GM12874 (cell line): ENCODE results near the gene EPHB3.

Source experiments
- TF ChIP-seq, protein P1 (sequence below): IDR thresholded peaks from 2 replicates; pipeline ENCODE4 v1.5.1; 2011; ENCODE audit warnings: low read depth, mild to moderate bottlenecking, control low read depth, low read length, moderate library complexity; ENCODE audit not compliant: insufficient read depth

EPHB3 gene

DNA sequence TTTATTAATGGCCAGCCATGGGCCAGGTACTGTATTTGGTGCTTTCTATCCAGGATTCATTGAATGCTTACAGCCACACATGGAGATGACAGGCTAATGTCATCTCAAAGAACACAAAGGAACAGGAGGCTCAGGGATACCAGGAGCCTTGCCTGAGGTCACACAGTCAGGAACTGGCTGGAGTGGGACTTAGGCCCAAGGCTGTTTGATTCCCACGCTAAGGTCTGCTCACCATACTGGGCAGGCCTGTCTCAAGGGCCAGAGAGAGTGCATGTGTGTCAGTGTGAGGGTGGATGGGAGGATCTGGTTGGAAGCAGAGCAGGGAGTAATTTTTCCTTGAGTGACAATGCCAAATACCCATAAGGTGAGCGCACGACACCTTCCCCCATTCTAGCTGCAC is 37.6 kb downstream of the EPHB3 start:
- TF ChIP-seq, protein P1, sequence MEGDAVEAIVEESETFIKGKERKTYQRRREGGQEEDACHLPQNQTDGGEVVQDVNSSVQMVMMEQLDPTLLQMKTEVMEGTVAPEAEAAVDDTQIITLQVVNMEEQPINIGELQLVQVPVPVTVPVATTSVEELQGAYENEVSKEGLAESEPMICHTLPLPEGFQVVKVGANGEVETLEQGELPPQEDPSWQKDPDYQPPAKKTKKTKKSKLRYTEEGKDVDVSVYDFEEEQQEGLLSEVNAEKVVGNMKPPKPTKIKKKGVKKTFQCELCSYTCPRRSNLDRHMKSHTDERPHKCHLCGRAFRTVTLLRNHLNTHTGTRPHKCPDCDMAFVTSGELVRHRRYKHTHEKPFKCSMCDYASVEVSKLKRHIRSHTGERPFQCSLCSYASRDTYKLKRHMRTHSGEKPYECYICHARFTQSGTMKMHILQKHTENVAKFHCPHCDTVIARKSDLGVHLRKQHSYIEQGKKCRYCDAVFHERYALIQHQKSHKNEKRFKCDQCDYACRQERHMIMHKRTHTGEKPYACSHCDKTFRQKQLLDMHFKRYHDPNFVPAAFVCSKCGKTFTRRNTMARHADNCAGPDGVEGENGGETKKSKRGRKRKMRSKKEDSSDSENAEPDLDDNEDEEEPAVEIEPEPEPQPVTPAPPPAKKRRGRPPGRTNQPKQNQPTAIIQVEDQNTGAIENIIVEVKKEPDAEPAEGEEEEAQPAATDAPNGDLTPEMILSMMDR: no peak

DNA sequence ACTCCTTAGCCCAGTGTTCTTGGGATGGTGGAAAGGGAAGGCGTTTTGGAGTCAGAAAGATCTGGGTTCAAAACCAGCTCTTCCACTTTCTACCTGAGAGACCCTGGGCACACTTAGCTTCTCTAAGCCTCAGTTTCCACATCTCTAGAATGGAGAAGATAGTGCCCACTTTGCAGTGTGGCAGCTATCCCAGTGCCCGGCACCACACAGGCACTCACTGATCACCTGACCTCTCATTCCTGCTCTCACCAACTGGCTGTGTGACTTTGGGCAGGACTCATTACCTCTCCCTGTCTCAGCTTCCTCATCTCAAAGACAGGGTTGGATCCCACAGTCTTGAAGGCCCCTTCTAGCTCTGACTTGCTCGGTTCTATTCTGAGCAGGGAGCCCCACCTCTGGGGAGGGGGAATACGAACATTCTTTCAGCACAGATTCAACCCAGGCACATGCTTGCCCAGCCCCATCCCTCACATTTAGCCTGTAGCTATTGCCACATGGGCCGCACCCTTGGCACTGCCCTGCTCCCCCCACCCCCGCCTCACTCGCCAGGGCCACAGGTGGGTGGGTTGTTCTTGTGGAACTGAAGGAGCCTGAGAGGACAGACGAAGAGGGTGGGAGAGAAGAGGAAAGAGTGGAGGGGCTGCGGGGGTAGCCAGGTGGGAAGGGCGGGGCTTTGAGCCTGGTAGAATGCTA is 39.2 kb downstream of the EPHB3 start:
- TF ChIP-seq, protein P1: no peak

DNA sequence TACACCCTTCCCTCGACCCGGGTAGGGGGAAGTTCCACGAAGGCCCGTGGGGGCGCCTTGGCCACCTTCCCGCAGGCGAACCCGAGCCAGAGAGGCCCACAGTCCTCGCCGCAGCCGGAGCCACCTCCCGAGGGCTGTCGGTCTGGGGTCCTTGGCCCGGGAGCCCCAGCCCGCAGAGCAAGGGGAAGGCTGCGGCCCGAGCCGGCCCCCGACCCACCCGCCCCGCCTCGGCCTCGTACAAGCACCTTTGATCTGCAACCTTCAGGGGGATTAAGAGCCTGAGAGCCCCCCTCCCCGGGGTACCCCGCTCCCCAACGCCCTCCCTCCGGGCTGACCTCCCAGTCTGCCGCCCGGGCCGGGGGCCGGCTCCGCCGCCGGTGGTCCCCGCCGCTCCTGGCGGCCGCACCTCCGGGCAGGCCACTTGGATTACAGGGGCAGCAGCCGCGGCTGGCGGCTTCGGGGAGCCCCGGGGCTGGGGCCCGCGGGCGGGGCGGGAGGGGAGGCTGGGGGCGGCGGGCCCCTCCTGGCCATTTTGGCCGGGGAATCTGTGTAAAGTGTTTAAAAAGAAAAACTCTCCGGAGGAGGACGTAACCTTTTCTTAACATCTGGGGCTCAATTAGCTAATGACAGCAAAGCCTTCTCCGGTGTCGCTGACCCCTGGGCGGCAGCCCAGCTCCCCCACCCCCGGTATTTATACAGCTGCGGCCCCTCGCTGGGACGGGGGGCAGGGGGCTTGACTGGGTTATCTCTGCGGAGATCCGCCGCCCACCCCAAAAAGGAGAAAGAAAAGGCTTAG is 40.2 kb downstream of the EPHB3 start:
- TF ChIP-seq, protein P1: no peak

DNA sequence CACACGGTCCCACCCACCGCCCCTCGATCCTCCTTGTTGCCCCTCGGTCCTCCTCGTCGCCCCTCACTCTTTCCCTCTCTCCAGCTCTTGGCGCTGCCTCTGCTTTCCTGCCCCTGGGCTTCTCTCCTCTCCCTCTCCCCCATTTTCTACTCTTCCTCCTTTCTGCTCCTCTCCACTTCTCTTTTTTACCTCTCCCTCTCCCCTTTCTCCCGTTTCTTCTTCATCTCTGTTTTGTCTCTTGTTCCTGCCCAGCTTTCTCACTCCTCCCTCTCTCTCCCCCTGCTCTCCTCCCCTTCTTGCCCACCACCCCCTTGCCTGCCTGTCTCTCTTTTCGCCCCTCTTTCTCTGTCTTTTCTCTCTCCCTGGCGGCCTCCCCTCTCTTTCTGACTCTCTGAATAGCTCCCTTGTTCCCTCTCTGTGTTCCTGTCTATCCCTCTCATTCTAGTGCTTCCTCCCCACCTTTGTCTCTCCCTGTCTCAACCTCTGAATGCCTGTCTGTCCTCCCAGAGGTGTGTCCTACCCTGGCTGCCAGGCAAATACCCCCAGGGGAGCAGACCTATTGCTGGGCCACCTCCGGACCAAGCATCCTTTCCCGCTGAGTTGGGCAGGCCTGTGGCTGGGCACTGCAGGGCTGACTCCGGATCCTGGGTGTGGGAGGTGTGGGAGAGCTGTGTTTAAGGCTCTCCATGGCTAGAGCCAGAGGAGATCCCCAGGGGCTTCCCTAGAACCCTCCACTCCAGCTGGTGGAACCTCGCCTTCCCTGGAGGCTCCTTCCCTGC is 41.0 kb downstream of the EPHB3 start:
- TF ChIP-seq, protein P1: no peak

GRCh38 chr3:184603151-184604030 is 41.8 kb downstream of the EPHB3 start:
- TF ChIP-seq, protein P1: no peak

- TF ChIP-seq, protein P1: no peak
Measured at GRCh38 chr3:184604039-184604601, 42.5 kb downstream of the EPHB3 start.
